Stimulated activated CD4-positive, alpha-beta T cell treated with anti-CD3 and anti-CD28 coated beads, Interleukin-4, amount 100 ng/mL, for 4 hours (primary cell): Measurements from ENCODE around the gene HCN2.

Experiments used
- DNase-seq, 2 experiments: peaks; one replicate each; pipeline ENCODE4 v3.0.0-alpha.2; 2020

The HCN2 gene

GRCh38 chr19:642767-643727, 53.4 kb downstream of the HCN2 start:
- no peak for DNase-seq

- DNase-seq: no peak
These were observed 54.1 kb downstream of the HCN2 start for GRCh38 chr19:643736-644135.

DNA sequence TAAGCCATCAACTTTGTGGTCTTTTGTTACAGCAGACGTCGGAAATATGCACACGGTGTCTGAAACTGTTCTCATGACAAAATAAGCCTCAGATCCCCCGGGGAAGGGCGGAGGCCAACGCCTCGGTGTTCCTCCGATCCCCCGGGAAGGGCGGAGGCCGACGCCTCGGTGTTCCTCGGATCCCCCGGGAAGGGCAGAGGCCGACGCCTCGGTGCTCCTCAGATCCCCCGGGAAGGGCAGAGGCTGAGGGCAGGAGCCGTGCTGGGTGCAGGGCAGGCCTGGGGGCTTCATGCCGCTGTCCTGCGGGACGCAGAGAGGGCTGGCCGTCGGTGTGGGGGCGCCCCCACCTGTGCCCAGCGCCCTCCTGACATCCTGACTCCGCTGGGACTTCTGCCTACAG, 54.7 kb downstream of the HCN2 start:
- no peak for DNase-seq

GRCh38 chr19:644789-645188, 55.1 kb downstream of the HCN2 start:
- no peak for DNase-seq

DNA sequence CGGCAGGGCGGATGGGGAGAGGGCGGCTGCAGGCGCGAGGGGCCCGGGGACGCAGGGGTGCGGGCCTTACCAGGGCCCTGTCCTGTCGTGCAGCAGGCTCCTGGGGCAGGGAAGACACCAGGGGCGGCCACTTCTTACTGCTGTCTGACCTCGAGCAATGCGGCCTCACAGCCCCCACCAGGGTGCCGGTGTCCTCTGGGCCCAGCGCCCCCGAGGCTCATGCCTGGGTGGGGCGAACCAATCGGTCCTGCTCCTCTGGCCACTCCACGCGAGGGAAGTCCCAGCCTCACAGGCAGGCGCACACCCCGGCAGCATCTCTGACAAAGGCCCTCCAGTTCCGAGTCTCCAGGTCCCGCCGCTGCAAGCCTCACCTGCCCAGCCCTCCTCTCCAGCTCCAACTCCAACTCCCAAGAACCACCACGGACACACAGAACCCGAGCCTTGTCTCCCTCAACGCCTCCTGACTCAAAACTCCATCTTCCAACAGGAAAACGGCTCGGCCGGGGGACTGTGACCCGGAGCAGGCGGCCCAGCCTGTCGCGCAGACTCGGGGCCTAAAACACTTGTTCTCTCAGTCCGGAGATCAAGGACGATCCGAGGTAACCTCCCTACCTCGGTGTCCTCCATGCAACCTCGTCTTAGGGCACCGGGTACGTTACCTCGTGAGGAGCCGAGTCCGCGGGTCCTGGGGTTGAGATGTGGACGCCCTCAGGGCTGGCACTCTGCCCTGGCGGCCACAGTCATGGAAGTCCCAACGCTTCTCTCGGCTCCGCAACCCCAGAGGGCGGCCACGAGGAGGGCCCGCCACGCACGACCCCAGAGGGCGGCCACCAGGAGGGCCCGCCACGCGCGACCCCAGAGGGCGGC, 56.5 kb downstream of the HCN2 start:
- no peak for DNase-seq

GRCh38 chr19:646779-647565, 57.3 kb downstream of the HCN2 start:
- no peak for DNase-seq

DNA sequence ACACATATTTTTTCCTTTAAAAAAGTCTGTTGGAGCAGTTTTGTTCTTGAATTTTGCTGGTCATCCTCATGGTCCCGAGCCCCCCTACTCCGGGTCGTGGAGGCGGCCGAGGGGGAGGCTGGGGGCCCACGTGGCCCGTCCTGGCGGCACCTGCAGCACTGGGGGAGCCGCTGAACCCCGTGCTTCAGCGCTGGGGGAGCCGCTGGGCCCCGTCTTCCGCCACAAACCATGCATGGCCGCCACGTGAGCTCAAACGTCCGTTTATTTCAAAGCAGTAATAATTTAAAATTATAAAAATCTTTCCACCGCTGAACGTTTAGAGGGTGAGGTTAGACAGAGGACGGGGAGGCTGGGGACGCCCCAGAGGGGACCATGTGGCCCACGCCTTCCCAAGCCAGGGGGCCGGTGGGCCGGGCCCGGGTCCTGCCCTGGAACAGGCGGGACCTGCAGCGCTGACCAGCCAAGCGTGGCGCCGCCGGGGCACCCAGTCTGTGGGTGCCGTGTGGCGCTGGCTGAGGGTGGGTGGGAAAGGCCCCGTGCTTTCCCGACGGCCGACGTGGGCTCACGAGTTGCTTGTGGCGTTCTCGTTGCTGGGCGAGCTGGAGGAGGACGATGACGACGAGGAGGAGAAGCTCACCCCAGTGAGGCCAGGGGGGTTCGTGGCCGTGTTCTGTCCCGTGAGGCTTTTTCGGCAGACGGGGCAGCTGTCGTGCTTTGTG, 58.0 kb downstream of the HCN2 start:
- no peak for DNase-seq

DNA sequence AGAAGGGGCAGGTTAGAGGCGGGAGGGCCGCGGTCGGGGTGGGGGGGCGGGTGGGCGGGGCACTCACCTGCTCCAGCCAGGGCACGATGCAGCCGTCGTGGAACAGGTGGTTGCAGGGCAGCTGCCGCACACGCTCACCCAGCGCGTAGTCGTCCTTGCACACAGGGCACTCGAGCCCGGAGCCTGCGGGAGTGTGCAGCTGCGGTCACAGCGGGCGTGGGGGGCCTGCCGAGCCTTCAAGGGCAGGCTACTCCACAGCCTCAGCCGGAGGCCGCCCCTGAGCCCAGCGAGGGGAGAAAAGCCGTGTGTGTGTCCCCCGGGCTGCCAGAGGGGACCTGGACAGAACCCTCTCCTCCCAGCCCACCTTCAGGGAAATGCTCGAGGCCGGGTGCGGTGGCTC, 58.6 kb downstream of the HCN2 start:
- DNase-seq: no peak

GRCh38 chr19:648904-649801, 59.5 kb downstream of the HCN2 start:
- DNase-seq: no peak

DNA sequence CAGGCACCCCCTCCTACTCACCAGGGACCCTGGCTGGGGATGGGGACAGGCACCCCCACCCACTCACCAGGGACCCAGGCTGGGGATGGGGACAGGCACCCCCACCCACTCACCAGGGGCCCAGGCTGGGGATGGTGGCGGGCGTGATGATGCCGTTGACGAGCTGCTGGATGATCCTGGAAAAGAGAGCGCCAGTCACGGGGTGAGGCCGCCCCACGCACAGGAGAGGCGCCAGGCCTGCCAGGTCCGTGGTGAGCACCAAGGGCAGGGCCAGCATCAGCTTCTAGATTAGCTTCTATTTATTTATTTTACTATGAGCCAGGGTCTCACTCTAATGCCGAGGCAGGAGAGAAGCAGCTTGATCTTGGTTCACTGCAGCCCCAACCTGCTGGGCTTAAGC, 60.4 kb downstream of the HCN2 start:
- DNase-seq: no peak

- DNase-seq: no peak
These were observed 61.6 kb downstream of the HCN2 start for GRCh38 chr19:651114-651818.

- no peak for DNase-seq
These were observed 62.3 kb downstream of the HCN2 start for GRCh38 chr19:651991-652390.

- DNase-seq: no peak
These were observed 63.0 kb downstream of the HCN2 start for GRCh38 chr19:652467-653389.

DNA sequence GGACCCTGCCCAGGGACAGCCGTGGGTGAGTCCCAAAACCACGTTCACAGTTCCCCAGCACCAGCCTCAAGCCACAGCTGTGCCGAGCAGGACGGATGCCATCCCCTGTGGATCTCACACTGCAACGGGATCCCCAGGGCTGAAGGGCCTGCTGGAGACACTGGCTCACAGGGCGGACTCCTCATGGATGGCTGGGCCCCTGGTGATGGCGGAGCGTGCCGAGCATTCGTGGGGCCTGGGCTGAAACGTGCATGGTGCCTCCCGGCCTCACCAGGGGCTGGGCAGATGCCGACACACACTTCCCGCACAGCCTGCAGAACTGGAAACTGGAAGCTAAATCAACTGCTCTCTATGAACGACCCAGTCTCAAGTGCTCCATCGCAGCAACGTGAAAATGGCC, 63.7 kb downstream of the HCN2 start:
- no peak for DNase-seq

GRCh38 chr19:655691-656090, 66.0 kb downstream of the HCN2 start:
- no peak for DNase-seq

DNA sequence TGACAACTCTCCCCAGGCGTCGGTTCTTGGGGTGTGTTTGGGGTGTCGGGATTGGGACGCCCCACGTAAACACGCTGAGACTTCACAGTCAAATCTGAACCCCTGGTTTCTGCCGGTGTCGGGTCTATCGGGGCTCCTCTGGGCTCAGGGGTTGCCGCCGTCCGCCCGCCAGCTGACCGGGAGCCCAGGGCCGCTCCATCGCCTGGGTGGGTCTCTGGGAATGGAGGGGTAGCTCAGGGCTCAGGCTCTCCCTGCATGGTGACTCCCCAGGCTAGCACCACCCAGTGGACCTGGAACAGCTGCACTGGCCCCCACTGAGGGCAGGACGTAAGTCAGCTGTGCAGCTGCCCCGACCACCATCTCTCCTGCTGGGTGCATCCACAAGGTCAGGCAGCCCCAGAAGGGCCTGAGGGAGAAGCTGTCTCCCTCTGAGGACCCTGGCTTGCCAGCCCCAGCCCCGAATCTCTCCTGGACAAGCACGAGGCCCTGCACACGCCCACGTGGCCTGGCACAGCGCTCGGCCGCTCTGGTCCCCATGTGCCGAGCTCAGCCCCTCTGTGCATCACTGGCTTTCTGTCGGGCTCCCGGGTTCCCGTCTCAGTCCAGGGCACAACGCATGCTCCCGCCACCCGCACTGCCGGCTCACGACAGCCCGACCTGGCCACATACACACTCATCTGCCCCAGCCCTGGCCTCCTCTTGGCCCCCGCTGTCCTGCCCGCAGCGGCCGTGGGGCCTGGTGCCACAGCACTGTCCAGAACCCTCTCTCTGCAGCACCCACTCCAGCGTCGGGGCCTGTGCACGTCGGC, 67.3 kb downstream of the HCN2 start:
- DNase-seq: no peak

- no peak for DNase-seq
These were observed 67.9 kb downstream of the HCN2 start for GRCh38 chr19:657611-658010.

DNA sequence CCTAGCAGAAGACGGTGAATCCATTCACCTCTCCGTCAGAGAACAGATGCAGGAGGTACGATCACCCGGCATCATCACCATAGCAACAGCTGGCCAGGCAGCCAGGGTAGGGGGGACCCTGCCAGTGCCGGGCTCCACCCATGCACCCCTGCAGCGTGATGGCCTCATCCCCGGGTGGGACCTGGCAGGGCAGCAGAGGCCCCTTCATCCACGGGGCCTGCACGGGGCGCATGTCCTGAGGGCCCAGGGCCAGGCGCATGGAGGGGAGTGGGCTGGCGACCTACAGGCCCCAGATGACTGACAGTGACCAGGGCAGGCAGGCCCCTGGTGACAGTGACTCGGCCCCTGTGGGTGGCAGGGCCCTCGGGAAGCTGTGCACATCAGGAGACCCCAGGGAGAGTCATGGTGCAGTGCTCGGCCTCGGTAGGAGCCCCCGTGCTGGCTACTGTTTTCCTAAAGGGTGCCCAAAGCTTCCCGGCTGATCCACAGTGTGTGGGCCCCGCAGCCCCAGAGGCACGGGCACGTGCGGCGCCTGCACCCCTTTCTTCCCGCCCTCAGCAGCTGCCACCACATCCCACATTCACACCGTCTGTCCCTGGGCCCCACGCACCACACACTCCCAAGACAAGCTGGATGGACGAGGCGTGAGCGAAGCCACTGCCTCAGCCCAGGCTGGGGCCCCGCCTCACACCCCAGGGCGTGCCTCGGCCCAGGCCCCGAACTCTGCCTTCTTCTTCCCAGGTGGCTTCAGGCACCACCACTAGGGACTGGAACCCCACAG, 68.6 kb downstream of the HCN2 start:
- no peak for DNase-seq
